ENCODE measurements around the gene CAMK2A. TPM values are rescaled to one million over a fixed set of nuclear protein-coding genes. Genes with fewer than 3 reads are reported as not detected.

The CAMK2A gene
- total RNA-seq, 2 donors from 2014 or later = 0.05 to 0.61 TPM

DNA sequence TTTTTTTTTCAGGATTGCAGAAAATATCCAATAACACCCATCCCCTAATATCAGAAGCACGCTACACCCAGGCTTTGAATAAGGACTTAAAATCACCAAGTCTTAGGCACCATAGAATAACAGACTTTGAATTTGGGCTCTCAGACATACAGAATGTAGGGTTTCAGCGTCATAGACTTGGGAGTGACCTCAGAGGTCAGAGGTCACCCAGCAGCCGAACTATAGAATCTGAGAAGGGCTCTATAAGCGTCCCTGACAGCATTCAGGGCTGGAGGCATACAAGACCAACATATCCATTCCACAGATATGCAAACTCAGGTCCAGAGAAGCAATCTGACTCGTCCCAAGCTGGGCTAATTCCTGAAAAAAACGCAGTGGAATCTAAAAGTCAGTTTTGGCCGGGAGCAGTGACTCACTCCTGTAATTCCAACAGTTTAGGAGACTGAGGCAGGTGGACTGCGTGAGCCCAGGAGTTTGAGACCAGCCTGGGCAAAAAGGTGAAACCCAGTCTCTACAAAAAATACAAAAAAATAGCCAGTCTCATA lies 65.0 kb downstream of the CAMK2A start:
- no peak for DNase-seq
- Histone ChIP-seq H3K36me3 (no peaks in the 10 kb centered on the region), H3K9me3 (no peaks in the 10 kb centered on the region), H3K27me3 (no peaks in the 10 kb centered on the region), H3K27ac (no peak overlapping the region), H3K4me1 (no peaks in the 10 kb centered on the region), H3K9ac (ENCODE audit: low read depth in 2 of 2, low read length in 2 of 2) (no peak overlapping the region), H3K4me3 (no peak overlapping the region)
- TF ChIP-seq, protein P1, sequence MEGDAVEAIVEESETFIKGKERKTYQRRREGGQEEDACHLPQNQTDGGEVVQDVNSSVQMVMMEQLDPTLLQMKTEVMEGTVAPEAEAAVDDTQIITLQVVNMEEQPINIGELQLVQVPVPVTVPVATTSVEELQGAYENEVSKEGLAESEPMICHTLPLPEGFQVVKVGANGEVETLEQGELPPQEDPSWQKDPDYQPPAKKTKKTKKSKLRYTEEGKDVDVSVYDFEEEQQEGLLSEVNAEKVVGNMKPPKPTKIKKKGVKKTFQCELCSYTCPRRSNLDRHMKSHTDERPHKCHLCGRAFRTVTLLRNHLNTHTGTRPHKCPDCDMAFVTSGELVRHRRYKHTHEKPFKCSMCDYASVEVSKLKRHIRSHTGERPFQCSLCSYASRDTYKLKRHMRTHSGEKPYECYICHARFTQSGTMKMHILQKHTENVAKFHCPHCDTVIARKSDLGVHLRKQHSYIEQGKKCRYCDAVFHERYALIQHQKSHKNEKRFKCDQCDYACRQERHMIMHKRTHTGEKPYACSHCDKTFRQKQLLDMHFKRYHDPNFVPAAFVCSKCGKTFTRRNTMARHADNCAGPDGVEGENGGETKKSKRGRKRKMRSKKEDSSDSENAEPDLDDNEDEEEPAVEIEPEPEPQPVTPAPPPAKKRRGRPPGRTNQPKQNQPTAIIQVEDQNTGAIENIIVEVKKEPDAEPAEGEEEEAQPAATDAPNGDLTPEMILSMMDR (IDR thresholded peaks at IDR 0.05) = no peak
- intact Hi-C loops (cut with DNase I) = no loop called here

GRCh38 chr5:150223474-150223873 lies 66.1 kb downstream of the CAMK2A start:
- DNase-seq = no peak
- Histone ChIP-seq H3K4me1 (no peaks in the 10 kb centered on the region), H3K9ac (ENCODE audit: low read depth in 2 of 2, low read length in 2 of 2) (no peak overlapping the region), H3K9me3 (no peaks in the 10 kb centered on the region), H3K4me3 (no peak overlapping the region), H3K36me3 (no peaks in the 10 kb centered on the region), H3K27ac (no peak overlapping the region), H3K27me3 (no peaks in the 10 kb centered on the region)
- TF ChIP-seq, protein P1 (IDR thresholded peaks at IDR 0.05) = no peak
- intact Hi-C loops (cut with DNase I) = no loop called here

DNA sequence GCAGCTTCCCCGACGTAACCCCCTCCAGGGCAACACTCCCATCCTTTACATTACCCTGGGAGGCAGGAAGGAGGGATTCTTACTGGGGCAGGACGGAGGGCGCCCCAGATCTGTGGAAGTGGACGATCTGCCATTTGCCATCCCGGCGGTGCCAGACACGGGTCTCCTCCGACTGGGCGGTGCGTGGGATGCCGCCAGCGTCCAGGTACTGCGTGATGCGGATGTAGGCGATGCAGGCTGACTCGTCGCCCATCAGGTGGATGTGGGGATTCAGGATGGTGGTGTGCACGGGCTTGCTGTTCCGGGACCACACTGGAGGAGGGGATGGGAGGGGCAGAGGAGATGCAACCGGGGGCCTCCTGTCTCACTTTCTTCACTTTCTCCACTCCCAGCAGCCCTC lies 66.7 kb downstream of the CAMK2A start:
- H3K36me3 ChIP-seq = no peaks in the 10 kb centered on the region
- TF ChIP-seq, protein P1 (IDR thresholded peaks at IDR 0.05) = no peak
- no peak overlapping the region for H3K27ac ChIP-seq
- H3K9me3 ChIP-seq = no peaks in the 10 kb centered on the region
- no peak overlapping the region for H3K9ac ChIP-seq (ENCODE audit: low read depth in 2 of 2, low read length in 2 of 2)
- H3K4me1 ChIP-seq = no peaks in the 10 kb centered on the region
- H3K27me3 ChIP-seq = no peaks in the 10 kb centered on the region
- DNase-seq = no peak
- H3K4me3 ChIP-seq = no peak overlapping the region
- intact Hi-C loops (cut with DNase I) = no loop called here

DNA sequence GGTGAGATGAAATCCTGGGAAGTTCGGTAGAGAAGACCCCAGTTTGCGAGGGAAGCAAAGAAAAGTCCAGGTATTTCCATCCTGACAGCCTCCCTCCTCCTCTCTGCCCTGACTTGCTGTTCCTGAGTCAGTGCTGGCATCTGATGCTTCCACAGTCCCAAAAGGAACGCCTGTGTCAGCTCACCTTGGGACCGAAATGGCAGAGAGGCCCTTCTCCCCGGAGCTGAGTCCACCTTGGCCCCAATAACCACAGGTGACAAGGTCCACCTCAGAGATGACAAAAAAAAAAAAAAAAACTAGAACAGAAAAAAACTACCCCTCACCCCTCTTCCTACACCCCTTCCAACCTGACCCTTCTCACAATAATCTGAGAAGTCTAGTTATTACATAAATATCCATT lies 68.1 kb downstream of the CAMK2A start:
- Histone ChIP-seq H3K9ac (ENCODE audit: low read depth in 2 of 2, low read length in 2 of 2) (peak overlapping the region in 1 of 2 donors; percentile 15), H3K27me3 (no peaks in the 10 kb centered on the region), H3K4me1 (no peaks in the 10 kb centered on the region), H3K9me3 (no peaks in the 10 kb centered on the region), H3K36me3 (no peaks in the 10 kb centered on the region), H3K4me3 (no peak overlapping the region), H3K27ac (no peak overlapping the region)
- no peak for DNase-seq
- TF ChIP-seq, protein P1 (IDR thresholded peaks at IDR 0.05) = no peak
- intact Hi-C loops (cut with DNase I) = no loop called here

DNA sequence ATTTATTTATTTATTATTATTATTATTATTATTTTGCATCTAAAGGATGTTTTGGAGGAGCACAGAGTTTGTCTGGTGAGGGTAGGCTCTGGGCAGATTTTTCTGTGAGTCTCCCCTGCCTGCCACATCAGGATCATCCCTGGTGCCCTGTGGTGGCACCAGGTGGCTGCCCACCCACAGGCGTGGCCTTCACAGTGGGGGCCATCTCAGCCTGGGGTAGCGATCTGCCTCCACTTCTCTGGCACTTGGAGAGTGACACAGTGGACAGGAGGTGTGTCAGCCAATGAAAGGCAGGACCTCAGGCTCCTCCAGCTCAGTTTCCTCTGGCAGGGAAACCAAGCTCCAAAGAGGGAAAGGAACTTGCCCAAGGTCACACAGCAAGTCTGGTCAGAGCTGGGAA lies 69.7 kb downstream of the CAMK2A start:
- H3K4me1 ChIP-seq = peaks cover 6% of the 10 kb centered on the region
- TF ChIP-seq, protein P1 (IDR thresholded peaks at IDR 0.05) = no peak
- H3K27ac ChIP-seq = no peak overlapping the region
- no peak overlapping the region for H3K9ac ChIP-seq (ENCODE audit: low read depth in 2 of 2, low read length in 2 of 2)
- H3K36me3 ChIP-seq = no peaks in the 10 kb centered on the region
- intact Hi-C loops (cut with DNase I) = loop anchor here (10.0 kb wide), 1 partner anchor 215 kb away; no protein-coding TSS in a partner anchor
- no peak for DNase-seq
- H3K4me3 ChIP-seq = no peak overlapping the region
- H3K27me3 ChIP-seq = no peaks in the 10 kb centered on the region
- no peaks in the 10 kb centered on the region for H3K9me3 ChIP-seq

All from colonic mucosa (tissue), 4 donors.